Vagina (tissue), 2 donors: ENCODE data around the gene IL1F10.

Experiments used
- POLR2A ChIP-seq, 2 donors: fragments of 450-650 bp; IDR thresholded peaks; one replicate each; pipeline ENCODE4 v1.6.1; 2017; ENCODE audit warnings: antibody characterized with exemption in 2 of 2, mild to moderate bottlenecking in 2 of 2, moderate library complexity in 2 of 2
- POLR2AphosphoS5 ChIP-seq, 2 donors: sonication (generic); formaldehyde crosslinking; IDR thresholded peaks; one replicate each; pipeline ENCODE4 v1.9.0; 2017; ENCODE audit warnings: antibody characterized with exemption in 2 of 2, mild to moderate bottlenecking in 2 of 2, low read depth in 1 of 2; ENCODE audit not compliant: insufficient read depth in 1 of 2
- TF ChIP-seq, protein P1 (sequence below), 3 experiments: fragments of 450-650 bp in 2 of 3; fragments of 200-600 bp in 1 of 3; sonication (generic) in 1 of 3; IDR thresholded peaks; one replicate each; pipeline ENCODE4 v1.5.1; 2017 to 2019; ENCODE audit warnings: antibody characterized with exemption in 3 of 3, mild to moderate bottlenecking in 2 of 3, moderate library complexity in 2 of 3

DNA sequence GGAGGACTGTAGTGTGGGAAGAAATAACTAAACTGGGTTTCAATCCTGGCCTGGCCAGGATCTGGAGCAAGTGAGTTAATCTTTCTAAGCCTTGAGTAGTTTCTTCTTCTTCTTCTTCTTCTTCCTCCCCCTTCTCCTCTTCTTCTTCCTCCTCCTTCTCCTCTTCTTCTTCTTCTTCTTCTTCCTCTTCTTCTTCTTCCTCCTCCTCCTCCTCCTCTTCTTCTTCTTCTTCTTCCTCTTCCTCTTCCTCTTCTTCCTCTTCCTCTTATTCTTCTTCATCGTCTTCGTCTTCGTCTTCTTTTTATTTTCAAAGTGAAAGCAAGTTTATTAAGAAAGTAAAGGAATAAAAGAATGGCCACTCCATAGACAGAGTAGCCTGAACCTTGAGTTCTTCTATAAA lies 53.1 kb downstream of the IL1F10 start:
- TF ChIP-seq POLR2A (IDR thresholded peaks at IDR 0.05) (no peak), POLR2AphosphoS5 (IDR thresholded peaks at IDR 0.05; ENCODE audit: insufficient read depth in 1 of 2, low read depth in 1 of 2) (no peak)
- TF ChIP-seq, protein P1, sequence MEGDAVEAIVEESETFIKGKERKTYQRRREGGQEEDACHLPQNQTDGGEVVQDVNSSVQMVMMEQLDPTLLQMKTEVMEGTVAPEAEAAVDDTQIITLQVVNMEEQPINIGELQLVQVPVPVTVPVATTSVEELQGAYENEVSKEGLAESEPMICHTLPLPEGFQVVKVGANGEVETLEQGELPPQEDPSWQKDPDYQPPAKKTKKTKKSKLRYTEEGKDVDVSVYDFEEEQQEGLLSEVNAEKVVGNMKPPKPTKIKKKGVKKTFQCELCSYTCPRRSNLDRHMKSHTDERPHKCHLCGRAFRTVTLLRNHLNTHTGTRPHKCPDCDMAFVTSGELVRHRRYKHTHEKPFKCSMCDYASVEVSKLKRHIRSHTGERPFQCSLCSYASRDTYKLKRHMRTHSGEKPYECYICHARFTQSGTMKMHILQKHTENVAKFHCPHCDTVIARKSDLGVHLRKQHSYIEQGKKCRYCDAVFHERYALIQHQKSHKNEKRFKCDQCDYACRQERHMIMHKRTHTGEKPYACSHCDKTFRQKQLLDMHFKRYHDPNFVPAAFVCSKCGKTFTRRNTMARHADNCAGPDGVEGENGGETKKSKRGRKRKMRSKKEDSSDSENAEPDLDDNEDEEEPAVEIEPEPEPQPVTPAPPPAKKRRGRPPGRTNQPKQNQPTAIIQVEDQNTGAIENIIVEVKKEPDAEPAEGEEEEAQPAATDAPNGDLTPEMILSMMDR (IDR thresholded peaks at IDR 0.05) = no peak
